SH-SY5Y (cell line): Measurements from ENCODE around the gene PPP2R2C.

ENCODE experiments used
- GATA2 ChIP-seq: IDR thresholded peaks from 2 replicates; pipeline ENCODE4 v1.6.1; 2011; ENCODE audit warnings: mild to moderate bottlenecking, low read depth, low read length
- GATA3 ChIP-seq: IDR thresholded peaks from 2 replicates; pipeline ENCODE4 v1.6.1; 2011; ENCODE audit warnings: low read depth, mild to moderate bottlenecking, low read length, moderate library complexity

DNA sequence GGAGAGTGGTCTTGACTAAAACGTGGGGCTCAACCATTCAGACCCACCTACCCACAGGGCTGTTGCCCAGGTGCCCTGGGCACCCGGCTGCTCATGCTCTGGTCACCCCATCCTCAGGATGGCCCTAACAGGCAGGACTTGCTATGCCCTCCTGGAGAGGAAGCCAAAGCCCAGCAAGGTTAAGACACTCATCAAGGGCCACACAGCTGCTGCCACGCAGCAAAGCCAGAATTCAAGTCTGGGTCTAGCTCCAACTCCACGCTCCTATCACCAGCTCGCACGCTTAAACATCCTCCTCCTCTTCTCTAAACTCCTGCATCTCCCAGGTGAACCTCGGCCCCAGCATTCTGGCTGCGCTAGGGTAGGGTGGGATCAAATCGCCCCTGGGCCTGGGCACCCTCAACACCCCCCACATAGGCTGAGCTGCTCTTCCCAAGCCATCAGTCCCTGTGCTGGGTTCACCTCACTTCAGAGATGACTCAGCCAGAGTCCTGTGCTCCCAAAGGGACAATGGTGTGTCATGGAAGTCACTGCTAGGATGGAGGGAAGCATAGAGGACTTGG is 54.1 kb downstream of the PPP2R2C start:
- TF ChIP-seq GATA2 (no peak), GATA3 (no peak)
